NOMO-1 treated with DMSO at 0.1 percent for 48 hours (cell line): ENCODE measurements around the gene SNW1.
"Not testable (repeated sequence)": the region's sequence is repeated elsewhere in the genome, so short reads cannot be mapped to it uniquely, and the experiment has no call there.

ENCODE experiments used
- DNase-seq: peaks from one replicate; lab custom pipeline; 2025; ENCODE audit not compliant: unreplicated experiment; lab: John Stamatoyannopoulos, UW

SNW1 gene

DNA sequence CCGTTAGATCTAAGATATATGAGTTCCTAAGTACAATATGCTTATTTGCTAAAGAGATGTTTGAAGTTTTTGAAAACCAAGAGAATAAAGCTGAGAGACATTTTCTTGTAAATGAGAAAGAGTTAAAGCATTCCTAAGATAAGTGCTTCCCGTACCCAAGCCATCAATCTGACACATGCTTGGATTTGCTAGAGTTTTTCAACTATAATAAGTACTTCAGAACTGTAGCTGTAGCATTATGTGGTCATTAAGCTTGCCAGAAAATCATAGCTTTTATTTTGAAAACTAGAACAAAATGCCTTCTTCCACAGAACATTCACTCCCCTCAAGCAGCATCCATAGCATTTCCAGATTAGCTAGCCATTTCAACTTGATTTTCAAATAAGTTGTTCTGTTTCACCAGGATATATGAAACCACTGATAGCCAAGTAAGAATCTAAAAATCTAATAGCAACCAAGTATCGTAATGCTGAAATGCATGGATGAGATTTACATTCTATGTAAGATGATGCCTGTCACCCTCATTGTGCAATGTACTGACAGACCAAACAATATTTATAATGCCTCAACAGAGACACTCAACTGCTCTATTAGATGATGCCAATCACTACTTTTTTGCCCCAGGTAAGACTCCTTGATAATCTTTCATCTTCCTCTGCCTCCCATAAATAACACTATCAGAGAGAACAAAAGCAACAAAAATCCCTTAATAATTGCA, 8.0 kb downstream of the SNW1 start:
- DNase-seq = no peak

DNA sequence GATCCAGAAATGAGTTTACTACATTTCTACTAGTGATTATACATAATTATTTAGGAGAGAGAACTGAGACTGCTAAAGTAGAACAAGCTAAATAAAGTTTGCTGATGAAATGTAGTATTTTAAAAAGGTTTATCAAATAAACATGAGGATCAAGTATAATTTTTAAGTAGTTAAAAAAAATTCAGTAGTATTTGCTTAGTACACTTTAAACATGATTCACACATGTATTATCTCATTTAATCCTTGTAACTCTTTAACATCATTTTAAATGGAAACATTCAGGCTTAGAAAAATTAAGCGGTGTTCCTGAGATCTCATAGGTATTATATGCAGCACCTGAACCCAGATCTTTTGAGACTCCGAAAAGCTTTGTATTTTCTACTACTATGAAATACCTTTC, 8.7 kb downstream of the SNW1 start:
- DNase-seq = no peak

DNA sequence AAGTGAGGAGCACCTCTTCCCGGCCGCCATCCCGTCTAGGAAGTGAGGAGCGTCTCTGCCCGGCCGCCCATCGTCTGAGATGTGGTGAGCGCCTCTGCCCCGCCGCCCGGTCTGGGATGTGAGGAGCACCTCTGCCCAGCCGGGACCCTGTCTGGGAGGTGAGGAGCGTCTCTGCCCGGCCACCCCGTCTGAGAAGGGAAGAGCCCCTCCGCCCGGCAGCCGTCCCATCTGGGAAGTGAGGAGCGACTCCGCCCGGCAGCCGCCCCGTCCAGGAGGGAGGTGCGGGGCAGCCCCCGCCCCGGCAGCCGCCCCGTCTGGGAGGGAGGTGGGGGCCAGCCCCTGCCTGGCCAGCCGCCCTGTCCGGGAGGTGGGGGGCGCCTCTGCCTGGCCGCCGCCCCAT, 13.5 kb downstream of the SNW1 start:
- not testable (repeated sequence) for DNase-seq

DNA sequence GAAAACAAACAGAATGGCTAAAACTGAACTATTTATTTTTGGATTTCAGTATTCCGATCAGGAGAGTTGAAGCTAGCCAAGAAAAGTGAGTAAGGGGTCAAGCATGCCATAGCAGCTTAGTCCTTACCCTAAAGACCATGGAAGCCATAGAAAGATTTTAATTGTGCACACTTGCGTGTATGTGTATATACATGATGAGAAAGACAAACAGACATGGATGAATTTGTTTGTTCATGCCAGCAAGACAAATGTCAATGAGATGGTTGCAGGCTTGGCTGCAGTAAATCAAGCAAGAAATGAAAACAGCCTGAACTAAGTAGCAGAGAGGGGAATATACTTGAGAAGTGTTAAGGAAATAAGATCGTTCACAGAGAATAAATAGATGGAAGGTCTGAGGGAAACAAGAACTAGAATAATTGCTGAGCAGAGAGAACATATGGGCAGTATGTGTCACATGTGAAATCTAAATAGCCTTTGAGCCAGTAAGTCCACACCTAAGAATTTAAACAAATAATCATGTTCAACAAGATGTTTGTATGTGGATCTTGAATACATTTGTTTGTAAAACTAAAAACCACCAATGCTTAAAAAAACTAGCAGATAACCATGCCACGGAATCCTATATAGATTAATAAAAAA, 14.8 kb downstream of the SNW1 start:
- no peak for DNase-seq

DNA sequence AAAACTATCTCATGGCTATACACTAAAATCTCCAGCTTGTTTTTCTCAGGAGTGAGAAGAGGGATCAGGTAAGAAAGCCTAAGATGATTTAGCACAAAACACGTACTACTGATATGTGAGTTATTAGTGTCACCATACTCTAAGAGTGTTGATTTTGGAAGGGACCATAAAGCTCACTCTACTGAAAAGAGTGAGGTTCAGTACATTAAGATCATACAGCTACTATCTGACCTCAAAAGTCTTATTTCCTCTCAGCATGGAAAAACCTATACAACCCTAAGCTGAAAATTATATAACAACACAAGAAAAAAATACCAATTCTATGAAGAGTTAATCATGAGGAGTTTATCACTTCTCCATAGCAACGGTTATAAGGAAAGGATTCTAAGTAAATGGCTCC, 19.5 kb downstream of the SNW1 start:
- DNase-seq = no peak

DNA sequence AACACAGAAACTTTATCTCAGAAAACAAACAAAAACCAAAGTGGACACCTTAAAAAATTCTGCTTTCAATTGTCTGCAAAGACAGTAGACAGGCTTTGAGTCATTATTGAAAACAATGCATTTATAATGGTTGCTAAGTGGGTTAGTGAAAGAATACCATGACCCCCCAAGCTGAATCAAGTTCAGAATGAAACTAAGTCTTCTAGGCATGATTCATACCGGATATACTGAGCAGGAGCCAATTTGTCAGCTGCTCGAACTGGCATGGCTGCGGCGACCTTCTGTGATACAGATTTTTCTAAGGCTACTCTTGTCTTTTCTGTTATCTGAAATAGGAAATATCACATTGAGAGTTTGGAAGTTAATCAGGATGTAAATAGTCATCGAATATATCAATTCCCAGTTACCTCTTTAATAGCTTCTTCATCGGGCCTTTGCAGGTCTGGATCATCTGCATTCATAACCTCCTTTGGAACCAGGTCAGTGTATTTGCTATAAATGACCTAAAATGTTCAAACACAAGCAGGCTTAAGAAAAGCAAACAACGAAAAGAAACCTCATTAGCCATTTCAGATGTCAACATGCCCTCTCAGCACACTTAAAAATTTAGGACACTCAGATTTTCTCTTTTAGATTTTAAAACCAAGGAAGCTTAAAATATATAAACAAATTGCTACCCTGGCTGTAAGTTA, 22.3 kb downstream of the SNW1 start:
- DNase-seq = no peak

DNA sequence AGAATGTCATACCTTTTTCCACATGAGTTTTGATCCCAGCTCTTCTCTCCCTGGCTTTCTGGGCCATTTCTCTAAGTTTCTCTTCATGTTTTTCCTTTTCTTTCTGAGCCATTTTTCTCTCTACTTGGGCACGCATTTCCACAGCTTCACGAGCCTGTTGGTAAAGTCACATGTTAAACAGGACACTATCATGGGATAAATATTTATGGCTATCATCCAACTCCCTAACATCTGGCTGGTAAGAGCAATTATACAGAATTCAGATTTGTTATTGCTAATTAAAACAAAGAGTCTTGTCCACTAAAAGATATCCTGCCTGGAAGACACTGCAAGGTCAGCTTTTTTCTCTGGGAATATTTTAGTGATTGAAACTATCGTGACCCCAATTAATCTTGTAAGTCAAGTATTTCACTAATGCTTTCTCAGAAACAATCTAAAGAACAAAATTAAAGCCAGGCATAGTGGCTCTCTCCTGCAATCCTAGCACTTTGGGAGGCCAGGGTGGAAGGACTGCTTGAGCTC, 29.9 kb downstream of the SNW1 start:
- no peak for DNase-seq

DNA sequence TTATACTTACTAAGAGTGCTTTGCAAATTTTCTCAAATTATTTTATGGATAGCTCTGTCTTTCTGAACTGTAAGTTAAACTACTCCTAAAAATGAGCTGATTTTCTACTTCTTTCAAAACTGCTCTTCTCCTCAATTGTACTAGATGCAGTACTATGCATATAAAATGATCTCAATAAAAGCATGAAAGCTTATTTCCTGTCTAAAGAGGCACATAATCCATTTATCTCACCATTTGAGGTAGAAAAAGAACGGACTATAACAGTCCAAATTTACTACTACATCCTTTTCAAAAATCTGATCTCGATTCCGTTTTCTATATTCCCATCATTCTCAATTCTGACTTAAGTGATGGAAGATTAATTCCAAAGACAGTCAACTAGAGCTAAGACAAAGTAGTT, 38.7 kb downstream of the SNW1 start:
- DNase-seq = no peak

DNA sequence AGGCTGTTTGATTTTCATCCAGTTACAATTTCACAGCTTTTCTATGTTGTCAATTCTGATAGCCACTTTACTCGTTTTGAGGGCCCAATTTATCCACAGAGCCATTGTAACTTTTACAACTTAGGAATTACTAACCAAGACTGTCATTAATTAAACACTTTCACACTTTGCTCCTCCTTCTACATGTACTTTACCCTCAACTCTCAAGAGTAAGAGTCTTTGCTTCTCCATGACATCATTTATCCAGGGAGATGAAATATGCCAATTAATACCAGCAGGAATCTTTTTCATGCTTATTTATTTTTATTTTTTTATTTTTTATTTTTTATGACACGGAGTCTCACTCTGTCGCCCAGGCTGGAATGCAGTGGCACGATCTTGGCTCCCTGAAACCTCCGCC, 39.5 kb downstream of the SNW1 start:
- DNase-seq = no peak

DNA sequence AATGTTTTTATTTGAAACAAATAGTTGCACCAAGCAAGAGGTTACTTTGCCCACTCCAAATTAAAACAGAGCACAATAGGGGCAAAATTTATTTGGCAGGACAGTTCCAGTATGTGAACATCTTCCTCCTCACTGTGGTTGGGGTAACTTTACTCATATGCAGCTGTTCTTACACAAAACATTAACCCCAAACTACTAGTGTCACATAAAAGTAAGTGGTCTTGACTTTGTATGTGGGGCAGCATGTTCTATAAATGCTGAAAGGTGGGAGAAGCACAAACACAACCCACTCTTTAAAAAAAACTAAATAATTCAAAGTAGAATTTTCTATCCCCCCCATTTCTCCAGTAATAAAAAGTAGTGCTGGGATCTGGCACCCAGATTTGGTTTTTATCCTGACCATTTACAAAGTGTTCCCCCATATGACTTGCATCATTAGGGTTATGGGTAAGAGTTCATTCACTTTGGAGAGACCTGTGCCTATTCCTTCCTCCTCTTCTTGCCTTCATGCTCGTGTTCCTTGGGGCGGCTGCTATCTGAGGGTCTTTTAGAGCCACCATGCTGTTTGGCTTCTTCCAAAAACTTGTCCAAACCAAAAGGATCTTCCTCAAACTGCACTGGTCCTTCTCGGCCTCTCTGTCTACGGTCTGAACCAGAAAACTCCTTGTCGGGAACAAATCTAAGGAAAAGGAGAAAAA, 43.2 kb downstream of the SNW1 start:
- DNase-seq = no peak

DNA sequence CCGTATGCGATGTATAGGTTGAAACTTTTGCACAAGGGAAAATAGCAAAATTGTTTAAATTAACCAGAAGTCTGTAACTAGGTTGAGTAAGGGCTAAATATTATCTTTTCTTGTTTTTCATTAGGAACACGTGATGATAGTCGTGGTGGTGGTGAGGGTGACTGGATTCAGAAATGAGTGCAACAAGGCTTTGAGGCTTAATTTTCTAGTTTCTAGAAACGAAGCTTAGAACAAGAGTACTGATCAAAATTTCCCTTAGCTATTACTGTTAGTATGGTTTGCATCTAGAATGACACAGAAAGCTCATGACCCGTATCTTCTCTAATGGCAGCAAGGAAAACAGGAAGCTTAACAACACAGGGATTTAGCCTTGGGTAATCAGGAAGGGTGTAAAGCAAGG, 46.0 kb downstream of the SNW1 start:
- no peak for DNase-seq

DNA sequence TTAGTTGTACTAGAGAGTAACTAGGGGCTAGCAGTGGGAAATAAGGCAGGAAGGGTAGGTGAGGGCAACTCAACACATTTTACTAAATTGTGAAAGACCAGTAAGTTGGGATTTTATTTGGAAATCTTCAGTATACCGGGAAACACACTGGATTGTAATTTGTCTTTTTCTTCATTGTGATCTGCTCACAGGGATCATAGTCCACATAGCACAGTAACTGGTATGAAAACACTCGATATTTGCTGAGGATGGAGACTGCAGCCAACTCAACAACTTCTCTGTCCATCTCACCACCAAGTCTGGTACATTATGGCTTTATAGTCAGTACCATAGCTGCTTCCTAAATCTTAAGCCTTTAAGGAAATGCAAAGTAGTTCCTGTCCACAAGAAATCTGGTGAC, 50.6 kb downstream of the SNW1 start:
- no peak for DNase-seq

DNA sequence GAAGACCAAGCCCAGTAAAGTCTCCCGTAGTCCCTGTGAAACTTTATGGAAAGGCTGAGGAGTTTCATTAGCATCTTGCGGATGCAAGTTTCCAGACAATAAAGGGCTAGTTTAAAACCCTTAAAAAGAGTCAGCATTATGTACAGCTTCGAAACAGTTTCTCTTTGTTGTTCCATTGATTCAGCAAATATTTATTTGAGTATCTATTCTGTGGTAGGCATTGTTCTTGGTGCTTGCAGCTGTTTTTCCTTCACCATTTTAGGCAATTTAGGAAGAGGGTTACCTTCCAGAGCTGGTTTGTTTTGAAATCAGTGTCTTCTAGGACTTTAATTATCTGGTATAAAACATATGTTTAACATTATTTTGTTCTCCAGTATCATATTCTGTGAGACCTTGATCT, 51.5 kb downstream of the SNW1 start:
- no peak for DNase-seq

DNA sequence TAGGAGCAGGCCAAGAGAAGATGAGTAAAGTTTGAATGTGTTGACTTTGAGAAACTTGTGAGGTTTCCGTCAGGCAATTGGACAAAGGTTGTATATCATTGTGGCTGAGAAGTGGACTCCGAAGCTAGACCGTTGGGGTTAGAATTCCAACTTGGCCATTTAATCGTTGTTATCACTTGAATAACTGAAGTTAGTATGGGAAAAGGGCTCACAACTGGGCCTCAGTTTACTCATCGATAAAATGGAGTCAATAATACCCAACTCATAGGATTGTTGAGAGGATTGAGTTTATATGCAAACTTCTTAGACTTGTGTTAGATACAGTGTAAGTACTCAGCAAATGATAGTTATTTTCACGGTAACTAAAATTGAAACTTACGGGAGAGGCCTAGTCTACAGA, 52.2 kb downstream of the SNW1 start:
- no peak for DNase-seq

DNA sequence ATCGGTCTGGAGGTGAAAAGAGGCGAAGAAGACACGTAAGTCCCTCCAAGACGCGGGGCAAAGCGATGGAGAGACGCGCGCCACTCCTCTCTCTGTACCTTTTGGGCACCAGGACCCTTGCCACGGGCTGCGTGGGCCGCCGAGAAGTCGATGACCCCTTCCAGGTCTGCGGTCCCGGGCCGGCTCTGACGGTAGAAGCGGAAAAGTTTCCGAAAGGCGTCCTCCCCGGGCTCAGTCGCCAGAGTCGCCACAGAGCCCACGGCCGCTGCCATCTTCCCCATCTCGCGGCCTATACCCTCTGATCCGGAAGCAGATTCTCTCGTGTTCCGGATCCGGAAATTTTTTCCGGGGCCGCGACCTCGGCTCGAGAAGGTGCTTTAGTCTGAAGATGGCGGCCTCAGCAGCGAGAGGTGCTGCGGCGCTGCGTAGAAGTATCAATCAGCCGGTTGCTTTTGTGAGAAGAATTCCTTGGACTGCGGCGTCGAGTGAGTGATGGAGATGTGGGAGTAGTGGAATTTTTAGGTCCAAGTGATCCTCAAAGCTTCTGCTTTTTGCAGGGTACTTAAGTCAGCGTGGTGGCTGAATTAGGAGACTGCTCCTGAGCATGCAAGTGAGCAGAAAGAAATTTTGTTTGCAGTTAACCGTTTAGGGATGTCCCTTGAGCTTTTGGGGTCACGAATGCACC, 53.1 kb downstream of the SNW1 start, which contains the start of the genes ALKBH1 and SLIRP:
Gene ALKBH1 (minus strand): TSS at position 300 of the 685 bp plus-strand sequence. CDS start 19 bp downstream, at position 281.
Gene SLIRP (plus strand): TSS at position 380 of the 685 bp plus-strand sequence. CDS start 9 bp downstream, at position 389.
- peak; percentile 86 for DNase-seq

DNA sequence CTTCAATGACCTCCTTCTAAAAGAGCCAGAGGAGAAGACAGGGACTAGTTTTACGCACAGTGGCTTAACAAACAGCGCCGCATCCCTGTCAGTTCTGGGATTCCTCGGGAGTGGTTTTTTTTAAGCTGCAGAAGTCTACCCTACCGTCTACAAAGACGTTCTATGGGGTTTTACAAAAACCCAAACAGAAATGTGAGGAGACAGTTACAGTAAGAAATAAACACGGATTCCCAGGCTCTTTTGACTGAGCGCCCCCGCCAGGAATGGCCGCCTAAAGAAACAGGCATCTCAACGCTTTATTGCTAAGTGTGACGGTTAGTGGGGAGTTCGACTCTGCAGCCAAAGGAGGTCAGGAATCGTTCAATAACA, 53.6 kb downstream of the SNW1 start:
- peak; percentile 48 for DNase-seq

DNA sequence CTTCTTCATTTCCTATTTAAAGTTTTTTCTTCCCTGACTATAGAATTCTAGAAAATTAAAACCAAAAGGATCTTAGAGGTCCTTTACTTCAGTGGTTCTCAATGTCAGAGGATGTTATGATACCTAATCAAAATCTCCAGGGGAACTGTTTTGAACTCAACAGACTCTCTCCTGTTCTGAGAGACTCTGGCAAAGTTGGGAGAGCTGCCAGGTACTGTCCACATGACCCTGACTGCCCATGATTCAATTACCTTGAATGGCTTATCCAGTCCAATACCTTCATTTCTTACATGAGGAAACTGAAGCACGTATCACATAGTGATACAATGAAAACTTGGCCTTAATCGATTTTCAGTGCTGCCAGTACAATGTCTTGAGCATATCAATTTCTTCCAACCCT, 69.7 kb downstream of the SNW1 start:
- no peak for DNase-seq

DNA sequence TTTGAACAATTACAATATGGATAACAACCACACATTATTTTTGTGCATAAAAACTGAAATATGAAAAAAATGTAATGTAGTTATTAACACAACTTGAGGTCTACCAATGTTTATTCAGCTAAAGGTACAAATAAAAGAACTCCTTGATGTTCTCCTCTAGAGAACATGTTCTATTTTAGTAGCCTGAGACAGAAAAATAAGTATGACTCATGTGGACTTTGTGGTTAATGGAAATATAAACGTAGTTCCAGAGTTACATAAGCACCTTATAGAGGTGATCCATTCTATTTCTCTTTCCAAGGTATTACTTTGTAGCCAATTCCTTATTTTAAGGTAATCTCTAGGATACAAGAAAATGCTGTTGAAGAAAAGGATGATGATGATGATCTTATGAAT, 78.8 kb downstream of the SNW1 start:
- no peak for DNase-seq

DNA sequence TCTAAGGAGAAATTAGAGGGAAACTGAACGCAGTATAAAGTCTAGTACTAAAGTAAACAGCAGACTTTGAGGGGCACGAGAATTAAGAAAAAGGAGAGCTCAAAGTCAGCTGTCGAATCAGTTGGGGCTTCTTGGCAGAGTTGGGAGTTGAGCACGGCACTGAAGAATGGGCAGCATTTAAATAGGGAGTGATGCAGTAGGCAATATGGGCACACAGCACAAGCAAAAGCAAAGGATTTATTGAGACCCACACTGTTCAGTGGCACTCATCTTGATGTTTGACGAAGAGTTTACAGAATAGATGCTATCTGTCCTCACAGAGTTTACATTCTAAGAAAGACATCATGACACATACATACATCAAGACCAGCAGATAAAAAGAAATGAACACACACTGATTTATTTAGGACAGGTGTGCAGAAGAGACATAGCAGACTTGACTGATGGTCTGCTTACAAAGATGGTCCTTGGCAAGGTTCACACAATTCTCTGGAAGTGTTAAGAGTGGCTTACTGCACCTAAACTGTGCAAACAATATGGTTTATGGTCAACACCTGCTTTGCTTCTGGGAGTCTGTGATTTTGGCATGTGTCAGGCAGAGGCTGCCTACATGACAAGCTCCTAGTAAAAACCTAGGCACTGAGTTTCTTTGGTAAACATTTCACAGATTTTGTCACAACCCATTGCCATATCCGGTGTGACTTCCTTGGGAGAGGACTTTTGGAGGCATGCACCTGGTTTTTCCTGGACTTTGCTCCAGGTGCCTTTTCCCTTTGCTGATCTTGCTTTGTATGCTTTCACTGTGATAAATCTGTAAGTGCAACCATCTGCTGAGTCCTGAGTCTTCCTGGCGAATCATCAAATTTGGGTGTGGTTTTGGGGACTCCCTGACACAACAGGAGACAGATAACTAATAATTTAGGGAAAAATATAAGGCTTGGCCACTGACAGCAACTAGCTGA, 79.5 kb downstream of the SNW1 start:
- no peak for DNase-seq

DNA sequence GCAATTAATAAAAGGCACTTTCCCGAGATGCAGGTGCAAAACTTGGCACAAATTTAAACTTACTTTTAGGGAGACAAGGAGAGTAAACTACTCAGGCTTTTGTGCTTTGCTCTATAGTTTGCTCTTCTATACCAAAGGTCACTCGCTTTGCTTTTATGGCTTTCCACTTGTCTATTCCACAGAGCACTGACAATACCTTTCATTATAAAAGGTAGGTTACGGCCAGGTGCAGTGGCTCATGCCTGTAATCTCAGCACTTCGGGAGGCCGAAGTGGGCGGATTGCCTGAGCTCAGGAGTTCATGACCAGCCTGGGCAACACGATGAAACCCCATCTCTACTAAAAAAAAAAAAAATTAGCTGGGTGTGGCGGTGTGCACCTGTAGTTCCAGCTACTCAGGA, 86.0 kb downstream of the SNW1 start:
- no peak for DNase-seq
